HEK293T (cell line): ENCODE results near the gene PCBP3.

Experiments used
- CTCF ChIA-PET: fragments of 350-600 bp; formaldehyde crosslinking; extraction: SDS; loops from one replicate; lab custom pipeline; 2021; ENCODE audit warnings: antibody characterized with exemption, inconsistent platforms; lab: Yijun Ruan, JAX
- POLR2A ChIA-PET: fragments of 350-600 bp; formaldehyde crosslinking; extraction: SDS; loops from one replicate; lab custom pipeline; 2020; ENCODE audit warnings: antibody characterized with exemption, inconsistent platforms; lab: Yijun Ruan, JAX
- DNase-seq: peaks from one replicate; pipeline ENCODE4 v3.0.0; 2012; ENCODE audit warnings: mixed read lengths; ENCODE audit errors: extremely low spot score
- ARNT ChIP-seq: fragments of 450-650 bp; IDR thresholded peaks from 2 replicates; pipeline ENCODE4 v1.6.1; 2017; ENCODE audit warnings: mild to moderate bottlenecking
- BHLHE40 ChIP-seq: fragments of 450-650 bp; IDR thresholded peaks from 2 replicates; pipeline ENCODE4 v1.6.1; 2016; ENCODE audit warnings: mild to moderate bottlenecking, moderate library complexity, borderline replicate concordance
- CTBP1 ChIP-seq: fragments of 450-650 bp; IDR thresholded peaks from 2 replicates; pipeline ENCODE4 v1.6.1; 2016; ENCODE audit warnings: borderline replicate concordance
- ELF4 ChIP-seq: fragments of 450-650 bp; IDR thresholded peaks from 2 replicates; pipeline ENCODE4 v1.6.1; 2017; ENCODE audit warnings: antibody characterized with exemption
- FOXA1 ChIP-seq: fragments of 450-650 bp; IDR thresholded peaks from 2 replicates; pipeline ENCODE4 v1.6.1; 2016; ENCODE audit warnings: mild to moderate bottlenecking
- FOXK2 ChIP-seq: fragments of 450-650 bp; IDR thresholded peaks from 2 replicates; pipeline ENCODE4 v1.6.1; 2016; ENCODE audit warnings: mild to moderate bottlenecking
- FOXM1 ChIP-seq: fragments of 450-650 bp; IDR thresholded peaks from 2 replicates; pipeline ENCODE4 v1.6.1; 2017; ENCODE audit warnings: mild to moderate bottlenecking, borderline replicate concordance
- HDGF ChIP-seq: fragments of 450-650 bp; IDR thresholded peaks from 2 replicates; pipeline ENCODE4 v1.6.1; 2017; ENCODE audit warnings: antibody characterized with exemption, borderline replicate concordance
- L3MBTL2 ChIP-seq: fragments of 450-650 bp; conservative IDR thresholded peaks from 2 replicates; pipeline ENCODE4 v1.6.1; 2016; ENCODE audit warnings: mild to moderate bottlenecking
- LEF1 ChIP-seq: fragments of 450-650 bp; IDR thresholded peaks from 2 replicates; pipeline ENCODE4 v1.6.1; 2017; ENCODE audit warnings: mild to moderate bottlenecking, borderline replicate concordance
- NFRKB ChIP-seq: fragments of 450-650 bp; IDR thresholded peaks from 2 replicates; pipeline ENCODE4 v1.6.1; 2016; ENCODE audit warnings: mild to moderate bottlenecking, moderate library complexity
- PKNOX1 ChIP-seq: fragments of 450-650 bp; IDR thresholded peaks from 2 replicates; pipeline ENCODE4 v1.6.1; 2016
- SP1 ChIP-seq: fragments of 450-650 bp; IDR thresholded peaks from 2 replicates; pipeline ENCODE4 v1.6.1; 2017
- SUZ12 ChIP-seq: fragments of 450-650 bp; IDR thresholded peaks from 2 replicates; pipeline ENCODE4 v1.6.1; 2016; ENCODE audit warnings: mild to moderate bottlenecking
- TARDBP ChIP-seq: fragments of 450-650 bp; IDR thresholded peaks from 2 replicates; pipeline ENCODE4 v1.6.1; 2016
- ZNF384 ChIP-seq: fragments of 450-650 bp; IDR thresholded peaks from 2 replicates; pipeline ENCODE4 v1.6.1; 2016

The PCBP3 gene

GRCh38 chr21:45871616-45872236 lies 228.2 kb downstream of the PCBP3 start:
- ChIA-PET CTCF (interaction anchor here (1.2 kb wide), 1 partner anchor 9 kb away, joined by 3 read pairs; no protein-coding TSS in a partner anchor), POLR2A (no interaction called here)
- TF ChIP-seq LEF1: no peak
- TF ChIP-seq BHLHE40: no peak
- no peak for TF ChIP-seq CTBP1
- TF ChIP-seq ZNF384: no peak
- TF ChIP-seq PKNOX1: no peak
- TF ChIP-seq TARDBP: no peak
- TF ChIP-seq HDGF: no peak
- DNase-seq: no peak

GRCh38 chr21:45872471-45872870 lies 228.9 kb downstream of the PCBP3 start:
- no peak for DNase-seq
- CTCF ChIA-PET: interaction anchor here (1.2 kb wide), 1 partner anchor 8 kb away, joined by 3 read pairs; no protein-coding TSS in a partner anchor
- TF ChIP-seq SUZ12 (no peak), HDGF (no peak), ZNF384 (no peak), BHLHE40 (no peak), FOXA1 (no peak), SP1 (no peak), LEF1 (no peak), L3MBTL2 (no peak), TARDBP (no peak)
- POLR2A ChIA-PET: no interaction called here

GRCh38 chr21:45872902-45873301 lies 229.4 kb downstream of the PCBP3 start:
- CTCF ChIA-PET: no interaction called here
- DNase-seq: no peak
- TF ChIP-seq SUZ12: no peak
- POLR2A ChIA-PET: no interaction called here

- POLR2A ChIA-PET: no interaction called here
- DNase-seq: no peak
- CTCF ChIA-PET: no interaction called here
- TF ChIP-seq BHLHE40 (no peak), FOXM1 (no peak), PKNOX1 (no peak), TARDBP (no peak), CTBP1 (no peak), ELF4 (no peak), L3MBTL2 (no peak), FOXK2 (no peak), NFRKB (no peak), ZNF384 (no peak), SUZ12 (no peak)
Measured at GRCh38 chr21:45873418-45873817, 229.9 kb downstream of the PCBP3 start.

GRCh38 chr21:45873866-45874265 lies 230.3 kb downstream of the PCBP3 start:
- POLR2A ChIA-PET: no interaction called here
- no peak for DNase-seq
- no peak for TF ChIP-seq ELF4
- no peak for TF ChIP-seq PKNOX1
- no peak for TF ChIP-seq FOXK2
- no peak for TF ChIP-seq CTBP1
- no peak for TF ChIP-seq FOXM1
- no peak for TF ChIP-seq FOXA1
- TF ChIP-seq ZNF384: no peak
- TF ChIP-seq NFRKB: no peak
- TF ChIP-seq ARNT: no peak
- TF ChIP-seq SUZ12: no peak
- no peak for TF ChIP-seq TARDBP
- TF ChIP-seq L3MBTL2: no peak
- TF ChIP-seq SP1: no peak
- no peak for TF ChIP-seq HDGF
- TF ChIP-seq LEF1: no peak
- no peak for TF ChIP-seq BHLHE40
- CTCF ChIA-PET: no interaction called here

GRCh38 chr21:45874716-45875415 lies 231.3 kb downstream of the PCBP3 start:
- DNase-seq: no peak
- TF ChIP-seq TARDBP (no peak), LEF1 (no peak), HDGF (no peak), ZNF384 (no peak), NFRKB (no peak), FOXK2 (no peak), PKNOX1 (no peak), SP1 (no peak)
- ChIA-PET CTCF (no interaction called here), POLR2A (no interaction called here)
